ENCODE data around the gene EID2. TPM values are rescaled to one million over a fixed set of nuclear protein-coding genes. Genes with fewer than 3 reads are reported as not detected.

EID2 gene
- total RNA-seq, 1 donor from 2014 or later = 19.2 TPM

DNA sequence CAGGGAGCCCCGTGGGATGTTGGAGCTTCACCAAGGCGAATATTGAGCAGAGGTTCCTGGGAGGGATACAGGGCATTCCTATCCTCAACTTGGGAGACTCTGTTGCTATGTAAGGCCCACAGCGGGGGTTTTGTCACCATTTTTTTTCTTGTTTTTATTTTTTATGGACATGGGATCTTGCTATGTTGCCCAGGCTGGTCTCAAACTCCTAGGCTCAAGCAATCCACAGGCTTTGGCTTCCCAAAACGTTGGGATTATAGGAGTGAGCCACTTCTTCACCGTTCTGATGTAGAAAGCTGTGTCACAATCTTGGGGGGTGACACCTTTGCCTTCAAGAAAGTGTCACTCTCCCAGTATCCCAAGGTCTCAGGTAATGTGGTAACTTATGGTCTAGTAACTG, 38.6 kb downstream of the EID2 start:
- no peak overlapping the region for H3K4me3 Mint-ChIP-seq
- peaks cover 82% of the 10 kb centered on the region for H3K27me3 Mint-ChIP-seq
- TF ChIP-seq, protein P1, sequence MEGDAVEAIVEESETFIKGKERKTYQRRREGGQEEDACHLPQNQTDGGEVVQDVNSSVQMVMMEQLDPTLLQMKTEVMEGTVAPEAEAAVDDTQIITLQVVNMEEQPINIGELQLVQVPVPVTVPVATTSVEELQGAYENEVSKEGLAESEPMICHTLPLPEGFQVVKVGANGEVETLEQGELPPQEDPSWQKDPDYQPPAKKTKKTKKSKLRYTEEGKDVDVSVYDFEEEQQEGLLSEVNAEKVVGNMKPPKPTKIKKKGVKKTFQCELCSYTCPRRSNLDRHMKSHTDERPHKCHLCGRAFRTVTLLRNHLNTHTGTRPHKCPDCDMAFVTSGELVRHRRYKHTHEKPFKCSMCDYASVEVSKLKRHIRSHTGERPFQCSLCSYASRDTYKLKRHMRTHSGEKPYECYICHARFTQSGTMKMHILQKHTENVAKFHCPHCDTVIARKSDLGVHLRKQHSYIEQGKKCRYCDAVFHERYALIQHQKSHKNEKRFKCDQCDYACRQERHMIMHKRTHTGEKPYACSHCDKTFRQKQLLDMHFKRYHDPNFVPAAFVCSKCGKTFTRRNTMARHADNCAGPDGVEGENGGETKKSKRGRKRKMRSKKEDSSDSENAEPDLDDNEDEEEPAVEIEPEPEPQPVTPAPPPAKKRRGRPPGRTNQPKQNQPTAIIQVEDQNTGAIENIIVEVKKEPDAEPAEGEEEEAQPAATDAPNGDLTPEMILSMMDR (conservative IDR thresholded peaks at IDR 0.05) = no peak
- peaks cover 3% of the 10 kb centered on the region for H3K36me3 Mint-ChIP-seq
- peaks cover 9% of the 10 kb centered on the region for H3K4me1 Mint-ChIP-seq (ENCODE audit: unreplicated experiment)
- DNase-seq (ENCODE audit: extremely low spot score, unreplicated experiment) = no peak
- no peaks in the 10 kb centered on the region for H3K9me3 Mint-ChIP-seq
- H3K27ac Mint-ChIP-seq = no peak overlapping the region

DNA sequence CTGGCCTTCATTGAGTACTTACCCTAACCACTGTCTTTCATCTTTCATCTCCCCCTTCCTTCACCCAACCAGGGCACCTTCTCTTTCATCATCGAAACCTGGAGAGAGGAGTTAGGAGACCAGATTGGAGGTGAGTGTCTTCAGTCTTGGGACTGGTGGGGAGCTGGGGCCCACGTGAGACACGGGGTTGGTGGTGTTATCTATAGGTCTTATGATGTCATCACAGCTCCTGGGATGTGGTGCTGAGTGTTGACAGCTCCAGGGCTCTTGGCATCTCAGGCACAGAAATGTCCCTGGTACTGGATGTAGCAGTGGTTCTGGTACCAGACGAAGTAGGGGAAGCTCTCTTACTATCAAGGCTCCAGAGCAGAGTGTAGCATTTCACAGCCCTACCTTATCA, 39.4 kb downstream of the EID2 start:
- DNase-seq (ENCODE audit: extremely low spot score, unreplicated experiment) = no peak
- Mint-ChIP-seq H3K4me3 (peak overlapping the region; percentile 52), H3K36me3 (peaks cover 3% of the 10 kb centered on the region), H3K27me3 (peaks cover 81% of the 10 kb centered on the region), H3K9me3 (no peaks in the 10 kb centered on the region), H3K27ac (no peak overlapping the region), H3K4me1 (ENCODE audit: unreplicated experiment) (peaks cover 9% of the 10 kb centered on the region)
- TF ChIP-seq, protein P1 (conservative IDR thresholded peaks at IDR 0.05) = no peak

DNA sequence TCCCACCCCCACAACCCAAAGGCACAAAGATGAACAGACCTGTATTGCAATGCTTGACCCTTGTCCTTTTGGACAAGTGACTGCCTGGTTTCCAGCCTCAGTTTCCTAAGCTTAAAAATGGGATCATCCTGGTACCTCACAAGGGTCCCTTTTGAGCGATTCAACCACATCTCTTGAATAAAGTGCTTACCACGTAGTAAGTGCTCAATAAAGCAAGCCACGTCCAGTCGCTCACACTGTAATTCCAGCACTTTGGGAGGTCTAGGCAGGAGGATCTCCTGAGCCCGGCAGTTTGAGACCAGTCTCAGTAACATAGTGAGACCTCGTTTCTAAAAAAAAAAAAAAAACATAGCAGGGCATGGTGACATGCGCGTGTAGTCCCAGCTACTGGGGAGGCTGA, 40.0 kb downstream of the EID2 start:
- no peak for DNase-seq (ENCODE audit: extremely low spot score, unreplicated experiment)
- Mint-ChIP-seq H3K36me3 (peaks cover 3% of the 10 kb centered on the region), H3K4me1 (ENCODE audit: unreplicated experiment) (peaks cover 9% of the 10 kb centered on the region), H3K4me3 (peak overlapping the region; percentile 23), H3K9me3 (no peaks in the 10 kb centered on the region), H3K27ac (no peak overlapping the region), H3K27me3 (peaks cover 75% of the 10 kb centered on the region)
- TF ChIP-seq, protein P1 (conservative IDR thresholded peaks at IDR 0.05) = no peak

DNA sequence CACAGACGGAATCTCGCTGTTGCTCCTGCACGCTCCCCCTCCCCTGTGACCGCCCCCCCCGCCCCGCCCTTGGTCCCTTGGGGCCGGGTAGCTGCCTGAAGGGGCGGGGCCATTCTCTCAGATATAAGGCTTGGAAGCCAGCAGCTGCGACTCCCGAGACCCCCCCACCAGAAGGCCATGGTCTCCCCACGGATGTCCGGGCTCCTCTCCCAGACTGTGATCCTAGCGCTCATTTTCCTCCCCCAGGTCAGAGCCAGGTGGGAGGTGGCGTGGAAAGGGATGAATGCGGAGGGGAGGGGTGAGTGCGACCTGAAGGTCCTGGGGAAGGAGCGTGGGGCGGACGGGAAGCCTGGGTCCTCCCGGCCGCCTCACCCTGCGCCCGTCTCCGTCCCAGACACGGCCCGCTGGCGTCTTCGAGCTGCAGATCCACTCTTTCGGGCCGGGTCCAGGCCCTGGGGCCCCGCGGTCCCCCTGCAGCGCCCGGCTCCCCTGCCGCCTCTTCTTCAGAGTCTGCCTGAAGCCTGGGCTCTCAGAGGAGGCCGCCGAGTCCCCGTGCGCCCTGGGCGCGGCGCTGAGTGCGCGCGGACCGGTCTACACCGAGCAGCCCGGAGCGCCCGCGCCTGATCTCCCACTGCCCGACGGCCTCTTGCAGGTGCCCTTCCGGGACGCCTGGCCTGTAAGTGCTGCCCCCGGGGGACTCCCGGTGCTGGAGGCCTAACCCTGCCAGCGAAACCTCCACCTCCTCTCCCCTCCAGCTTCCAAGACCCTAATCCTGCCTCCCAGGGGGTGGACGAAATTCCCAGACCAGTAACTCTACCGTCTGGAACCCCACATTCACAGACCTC, 40.9 kb downstream of the EID2 start, which contains the start of gene DLL3:
DLL3 (plus strand) TSS at position 150 of the 845 bp plus-strand sequence; CDS start at position 178, 28 bp downstream.
- H3K4me3 Mint-ChIP-seq = peak within 1 kb of the TSS; percentile 78

DNA sequence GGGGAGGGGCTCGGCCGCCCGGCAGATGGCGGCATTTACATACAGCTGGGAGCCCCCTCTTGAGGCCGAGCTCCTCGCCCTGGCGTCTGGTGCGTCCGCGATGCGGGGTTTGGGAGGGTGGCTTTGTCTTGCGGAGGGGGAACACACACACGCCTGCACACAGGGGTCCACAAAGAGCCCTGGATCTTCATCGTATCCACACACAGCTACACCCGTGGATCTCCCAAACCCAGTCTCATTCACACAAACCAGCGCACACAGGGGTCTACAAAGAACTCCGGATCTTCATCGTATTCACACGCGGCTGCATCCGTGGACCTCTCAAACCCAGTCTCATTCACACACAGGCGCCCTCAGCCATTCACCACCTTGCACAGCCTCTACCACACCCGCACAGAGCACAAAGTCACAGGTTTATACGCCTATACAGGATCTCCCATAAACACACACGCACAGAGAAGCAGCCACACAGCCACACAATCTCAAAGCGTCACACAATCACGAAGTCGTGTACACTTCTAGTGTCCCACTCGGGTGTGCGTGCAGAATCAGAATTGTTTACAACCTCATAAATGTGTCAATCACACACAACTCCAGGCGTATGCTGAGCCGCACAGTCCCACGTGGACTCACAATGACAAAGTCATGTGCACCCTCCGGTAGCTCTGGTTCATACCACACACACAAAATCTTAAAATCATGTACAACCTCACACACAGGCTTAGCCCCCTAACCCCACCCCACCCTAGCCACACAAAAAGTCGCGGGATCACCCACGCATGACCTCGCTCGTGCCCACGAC, 41.8 kb downstream of the EID2 start:
- H3K9me3 Mint-ChIP-seq = no peaks in the 10 kb centered on the region
- H3K4me1 Mint-ChIP-seq (ENCODE audit: unreplicated experiment) = peaks cover 9% of the 10 kb centered on the region
- H3K27me3 Mint-ChIP-seq = peaks cover 58% of the 10 kb centered on the region
- TF ChIP-seq, protein P1 (conservative IDR thresholded peaks at IDR 0.05) = peak; percentile 51
- peak; percentile 82 for DNase-seq (ENCODE audit: extremely low spot score, unreplicated experiment)
- H3K4me3 Mint-ChIP-seq = peak overlapping the region; percentile 78
- H3K36me3 Mint-ChIP-seq = peaks cover 3% of the 10 kb centered on the region
- H3K27ac Mint-ChIP-seq = peak overlapping the region; percentile 67

More for the DNA sequence above, 40.9 kb downstream of the EID2 start, which contains the start of gene DLL3:
- DNase-seq (ENCODE audit: extremely low spot score, unreplicated experiment) = peak; percentile 69
- Mint-ChIP-seq H3K36me3 (peaks cover 3% of the 10 kb centered on the region), H3K9me3 (no peaks in the 10 kb centered on the region), H3K4me1 (ENCODE audit: unreplicated experiment) (peaks cover 9% of the 10 kb centered on the region), H3K27me3 (peaks cover 66% of the 10 kb centered on the region), H3K27ac (peak within 1 kb of the TSS; percentile 67)
- TF ChIP-seq, protein P1 (conservative IDR thresholded peaks at IDR 0.05) = no peak

All from type B pancreatic cell (in vitro differentiated cells).